A673 (cell line): ENCODE results near the gene SKA2. TPM values are rescaled to one million over a fixed set of nuclear protein-coding genes. Genes with fewer than 3 reads are reported as not detected.
"Not testable (repeated sequence)": the region's sequence is repeated elsewhere in the genome, so short reads cannot be mapped to it uniquely, and the experiment has no call there.

Experiments used
- BruUV-seq: library from RNA; stranded (reverse); fragments of 400-500 nt; replicated peaks from 2 replicates; lab custom pipeline; 2021; lab: Mats Ljungman, UMichigan
- CTCF ChIA-PET: fragments of 300-600 bp; sonication (Branson Sonifier 250); formaldehyde crosslinking; loops from one replicate; lab custom pipeline; 2022; ENCODE audit warnings: antibody characterized with exemption; lab: Charles Lee
- POLR2A ChIA-PET: fragments of 300-600 bp; sonication (Branson Sonifier 250); formaldehyde crosslinking; loops from one replicate; lab custom pipeline; 2022; ENCODE audit warnings: antibody characterized with exemption; ENCODE audit not compliant: low non-redundant PET; lab: Charles Lee
- DNase-seq: peaks from one replicate; pipeline ENCODE4 v3.0.0-alpha.2; 2015; ENCODE audit warnings: low spot score
- H3K27ac ChIP-seq: fragments of 200-600 bp; sonication (generic); 2 replicates; pipeline ENCODE4 v1.5.1; 2016; ENCODE audit warnings: mixed run types, low read depth, mild to moderate bottlenecking, mixed read lengths, antibody characterized with exemption, low read length; ENCODE audit not compliant: poor library complexity, severe bottlenecking
- H3K27me3 ChIP-seq: fragments of 200-600 bp; sonication (generic); replicated peaks from 2 replicates; pipeline ENCODE4 v1.6.1; 2017; ENCODE audit warnings: mixed run types, low read depth, mild to moderate bottlenecking, mixed read lengths, antibody characterized with exemption, low read length; ENCODE audit not compliant: insufficient read depth, poor library complexity
- H3K36me3 ChIP-seq: fragments of 200-600 bp; sonication (generic); 2 replicates; pipeline ENCODE4 v1.6.1; 2016; ENCODE audit warnings: mixed run types, mild to moderate bottlenecking, mixed read lengths, antibody characterized with exemption, low read length; ENCODE audit not compliant: insufficient read depth, poor library complexity, severe bottlenecking
- H3K4me1 ChIP-seq: fragments of 200-600 bp; sonication (generic); 2 replicates; pipeline ENCODE4 v1.6.1; 2017; ENCODE audit warnings: mixed run types, mild to moderate bottlenecking, mixed read lengths, antibody characterized with exemption, low read length; ENCODE audit not compliant: insufficient read depth, poor library complexity, severe bottlenecking
- H3K4me3 ChIP-seq: fragments of 200-600 bp; sonication (generic); 2 replicates; pipeline ENCODE4 v1.5.1; 2016; ENCODE audit warnings: low read depth, mixed run types, mild to moderate bottlenecking, mixed read lengths, low read length; ENCODE audit not compliant: poor library complexity, severe bottlenecking
- H3K9me3 ChIP-seq: fragments of 200-600 bp; sonication (generic); 2 replicates; pipeline ENCODE4 v1.6.1; 2016; ENCODE audit warnings: mixed run types, low read depth, mild to moderate bottlenecking, mixed read lengths, antibody characterized with exemption, low read length; ENCODE audit not compliant: poor library complexity, severe bottlenecking
- CTCF ChIP-seq: fragments of 300-800, 200-600 bp; sonication (generic); conservative IDR thresholded peaks from 2 replicates; pipeline ENCODE4 v1.5.1; 2017; ENCODE audit warnings: low read depth, mild to moderate bottlenecking, antibody characterized with exemption, low read length, moderate library complexity, mixed read lengths
- EZH2 ChIP-seq: fragments of 200-600 bp; sonication (generic); IDR thresholded peaks from 2 replicates; pipeline ENCODE4 v1.6.1; 2017; ENCODE audit warnings: borderline replicate concordance, low read depth, mild to moderate bottlenecking, mixed read lengths, antibody characterized with exemption, low read length; ENCODE audit not compliant: poor library complexity, severe bottlenecking
- intact Hi-C: fragments of 100-400 bp; cut with micrococcal nuclease; formaldehyde crosslinking; loops from one replicate; pipeline ENCODE4 v1.10.0; 2022; ENCODE audit not compliant: unreplicated experiment
- total RNA-seq: library from RNA; stranded (reverse); gene quantifications from 2 replicates; pipeline ENCODE4 v1.2.3, GENCODE V29; 2021

SKA2 gene
- total RNA-seq, 1 experiment from 2014 or later = 127 TPM

GRCh38 chr17:59145571-59146096 is 9.4 kb downstream of the SKA2 start:
- CTCF ChIA-PET = no interaction called here
- intact Hi-C loops = no loop called here
- BruUV-seq = no TSS peak

GRCh38 chr17:59141860-59142259 is 13.1 kb downstream of the SKA2 start:
- Histone ChIP-seq H3K36me3 (peaks cover 4% of the 10 kb centered on the region), H3K4me1 (no peaks in the 10 kb centered on the region), H3K4me3 (no peak overlapping the region), H3K27me3 (no peaks in the 10 kb centered on the region), H3K9me3 (no peaks in the 10 kb centered on the region), H3K27ac (no peak overlapping the region)
- ChIA-PET CTCF (no interaction called here), POLR2A (interaction anchor here (0.6 kb wide), 1 partner anchor 1875 kb away, joined by 3 read pairs; no protein-coding TSS in a partner anchor)
- no TSS peak for BruUV-seq
- DNase-seq = no peak
- no peak for TF ChIP-seq CTCF
- no peak for TF ChIP-seq EZH2
- intact Hi-C loops = no loop called here

More at GRCh38 chr17:59145571-59146096, 9.4 kb downstream of the SKA2 start:
- H3K27me3 ChIP-seq = no peaks in the 10 kb centered on the region
- H3K4me3 ChIP-seq = no peak overlapping the region
- no peaks in the 10 kb centered on the region for H3K9me3 ChIP-seq
- TF ChIP-seq CTCF (no peak), EZH2 (no peak)
- H3K27ac ChIP-seq = no peak overlapping the region
- POLR2A ChIA-PET = no interaction called here
- DNase-seq = no peak
- H3K36me3 ChIP-seq = peaks cover 4% of the 10 kb centered on the region
- no peaks in the 10 kb centered on the region for H3K4me1 ChIP-seq

GRCh38 chr17:59139939-59140338 is 15.0 kb downstream of the SKA2 start:
- Histone ChIP-seq H3K9me3 (no peaks in the 10 kb centered on the region), H3K27ac (no peak overlapping the region), H3K36me3 (peaks cover 4% of the 10 kb centered on the region), H3K4me1 (no peaks in the 10 kb centered on the region), H3K27me3 (no peaks in the 10 kb centered on the region), H3K4me3 (no peak overlapping the region)
- intact Hi-C loops = no loop called here
- CTCF ChIA-PET = no interaction called here
- TF ChIP-seq CTCF = no peak
- no peak for TF ChIP-seq EZH2
- no peak for DNase-seq
- POLR2A ChIA-PET = interaction anchor here (0.6 kb wide), 1 partner anchor 14 kb away, joined by 3 read pairs; no protein-coding TSS in a partner anchor
- no TSS peak for BruUV-seq

- CTCF ChIA-PET, POLR2A ChIA-PET, H3K36me3 ChIP-seq, H3K27me3 ChIP-seq, H3K27ac ChIP-seq, H3K4me1 ChIP-seq, BruUV-seq, DNase-seq, intact Hi-C loops, H3K4me3 ChIP-seq, H3K9me3 ChIP-seq: not testable (repeated sequence)
Observed at GRCh38 chr17:59138339-59138738, 16.6 kb downstream of the SKA2 start.
